Astrocyte of the spinal cord (primary cell): ENCODE results near the gene VIT.
A peak's percentile ranks its signal among the peaks of the same experiment; 100 is the strongest.

ENCODE experiments used
- DNase-seq: peaks from one replicate; pipeline ENCODE4 v3.0.0; 2011; ENCODE audit warnings: low read depth, low spot score
- H3K4me3 ChIP-seq: 2 replicates; pipeline ENCODE4 v1.5.1; 2011; ENCODE audit warnings: low read depth, mild to moderate bottlenecking, low read length, moderate library complexity
- CTCF ChIP-seq: IDR thresholded peaks from 2 replicates; pipeline ENCODE4 v1.5.1; 2012; ENCODE audit warnings: low read depth, mild to moderate bottlenecking, low read length, inconsistent platforms
- in situ Hi-C: cut with HindIII; loops from 2 replicates; pipeline ENCODE4 v1.10.0; 2017; ENCODE audit warnings: low sequenced_read_pairs

Gene VIT

GRCh38 chr2:36692121-36692520, 4.4 kb upstream of the VIT start:
- no peak overlapping the region for H3K4me3 ChIP-seq
- no peak for DNase-seq
- in situ Hi-C loops, result no loop called here
- no peak for TF ChIP-seq CTCF

GRCh38 chr2:36693825-36694224, 2.7 kb upstream of the VIT start:
- TF ChIP-seq CTCF, result no peak
- no peak overlapping the region for H3K4me3 ChIP-seq
- DNase-seq, result no peak
- in situ Hi-C loops, result no loop called here

GRCh38 chr2:36695746-36696415, 626 bp upstream of the VIT start:
- in situ Hi-C loops, result no loop called here

GRCh38 chr2:36697424-36698066, 1.0 kb downstream of the VIT start:
- no peak overlapping the region for H3K4me3 ChIP-seq
- in situ Hi-C loops, result no loop called here
- no peak for DNase-seq
- TF ChIP-seq CTCF, result no peak

More at GRCh38 chr2:36695746-36696415, 626 bp upstream of the VIT start:
- TF ChIP-seq CTCF, result peak; percentile 24
- no peak overlapping the region for H3K4me3 ChIP-seq
- peak; percentile 56 for DNase-seq

GRCh38 chr2:36698993-36699392, 2.5 kb downstream of the VIT start:
- no peak for TF ChIP-seq CTCF
- no peak overlapping the region for H3K4me3 ChIP-seq
- in situ Hi-C loops, result no loop called here
- no peak for DNase-seq

GRCh38 chr2:36700311-36700710, 3.8 kb downstream of the VIT start:
- in situ Hi-C loops, result no loop called here
- no peak for TF ChIP-seq CTCF
- DNase-seq, result no peak
- H3K4me3 ChIP-seq, result no peak overlapping the region
